ENCODE data around the gene CRHR2. TPM values are rescaled to one million over a fixed set of nuclear protein-coding genes. Genes with fewer than 3 reads are reported as not detected.

The CRHR2 gene
- polyA plus RNA-seq, 1 of the 3 experiments (the other 2 are of a cell fraction): not detected

DNA sequence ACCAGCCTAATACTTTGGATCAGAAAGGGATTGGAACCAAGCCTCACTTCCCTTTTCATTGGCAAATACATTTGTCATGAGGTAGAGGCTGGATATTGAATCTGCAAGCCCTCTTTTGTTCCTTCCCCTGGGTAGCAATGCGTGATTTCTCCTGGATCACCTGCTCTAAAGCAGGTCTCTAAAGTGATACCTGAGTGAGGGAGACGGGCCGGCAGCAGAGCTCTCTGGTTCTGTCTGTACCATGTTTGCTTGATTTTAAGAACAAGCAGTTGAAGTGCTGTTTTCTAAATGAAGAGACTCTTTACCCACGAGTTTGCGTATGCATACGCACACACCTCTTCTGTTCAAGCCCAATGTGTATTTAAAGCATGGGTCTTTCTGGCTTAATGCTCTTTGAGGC lies 46.5 kb downstream of the CRHR2 start:
- CTCF ChIA-PET: interaction anchor here (0.7 to 1.3 kb wide), 2 partner anchors 46 to 118 kb away, joined by 3 to 4 read pairs; partner anchors contain the start of gene CRHR2
- Histone ChIP-seq H4K20me1 (ENCODE audit: insufficient read depth) (peaks cover 7% of the 10 kb centered on the region), H3K9me3 (no peaks in the 10 kb centered on the region), H3K27me3 (ENCODE audit: insufficient read depth) (no peaks in the 10 kb centered on the region), H3K9me2 (no peaks in the 10 kb centered on the region), H3K4me1 (ENCODE audit: control insufficient read depth in 1 of 2, insufficient read depth in 2 of 2, low read depth in 1 of 2, low read length in 1 of 2) (no peaks in the 10 kb centered on the region), H3K36me3 (replicated peaks in 1 of 2; ENCODE audit: control insufficient read depth in 1 of 2, insufficient read depth in 2 of 2, low read length in 1 of 2) (peaks cover 55 to 56% of the 10 kb centered on the region in 2 experiments), H3K4me3 (ENCODE audit: low read depth in 2 of 2, low read length in 1 of 2) (no peak overlapping the region), H2AFZ (ENCODE audit: low read depth) (no peak overlapping the region), H3F3A (replicated peaks; ENCODE audit: insufficient read depth) (peaks cover 9% of the 10 kb centered on the region), H3K4me2 (no peak overlapping the region), H3K79me2 (ENCODE audit: insufficient read depth) (peaks cover 3% of the 10 kb centered on the region; the same call in 1 of the 2 replicates), H3K9ac (no peak overlapping the region), H3K27ac (ENCODE audit: low read depth in 2 of 2, low read length in 1 of 2) (no peak overlapping the region)
- 91% methylated on average over 6 of the region's 6 CpGs for WGBS (ENCODE audit: low lambda C conversion rate)
- DNase-seq: no peak
- POLR2A ChIA-PET: no interaction called here
- TF ChIP-seq TCF12 (IDR thresholded peaks at IDR 0.05) (no peak), CHD2 (IDR thresholded peaks at IDR 0.05; ENCODE audit: low read length, partially characterized antibody) (no peak), SIN3A (IDR thresholded peaks at IDR 0.05; ENCODE audit: borderline replicate concordance, low read depth, low read length) (no peak), MEF2A (IDR thresholded peaks at IDR 0.05; ENCODE audit: borderline replicate concordance, low read depth) (no peak), YY1 (IDR thresholded peaks at IDR 0.05; ENCODE audit: low read depth) (no peak), ELF1 (IDR thresholded peaks at IDR 0.05) (no peak), JUND (IDR thresholded peaks at IDR 0.05) (no peak), GATA2 (CRISPR knock-in tag; IDR thresholded peaks at IDR 0.05) (no peak), RAD21 (IDR thresholded peaks at IDR 0.05; ENCODE audit: low read length) (no peak), RXRA (IDR thresholded peaks at IDR 0.05; ENCODE audit: borderline replicate concordance, low read depth) (no peak), FOXJ3 (CRISPR knock-in tag; IDR thresholded peaks at IDR 0.05) (no peak), EZH2phosphoT487 (IDR thresholded peaks at IDR 0.05; ENCODE audit: borderline replicate concordance, low read depth) (no peak)
- TF ChIP-seq, protein P1, sequence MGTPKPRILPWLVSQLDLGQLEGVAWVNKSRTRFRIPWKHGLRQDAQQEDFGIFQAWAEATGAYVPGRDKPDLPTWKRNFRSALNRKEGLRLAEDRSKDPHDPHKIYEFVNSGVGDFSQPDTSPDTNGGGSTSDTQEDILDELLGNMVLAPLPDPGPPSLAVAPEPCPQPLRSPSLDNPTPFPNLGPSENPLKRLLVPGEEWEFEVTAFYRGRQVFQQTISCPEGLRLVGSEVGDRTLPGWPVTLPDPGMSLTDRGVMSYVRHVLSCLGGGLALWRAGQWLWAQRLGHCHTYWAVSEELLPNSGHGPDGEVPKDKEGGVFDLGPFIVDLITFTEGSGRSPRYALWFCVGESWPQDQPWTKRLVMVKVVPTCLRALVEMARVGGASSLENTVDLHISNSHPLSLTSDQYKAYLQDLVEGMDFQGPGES (IDR thresholded peaks at IDR 0.05; ENCODE audit: low read depth, low read length): no peak
- TF ChIP-seq, protein P2, sequence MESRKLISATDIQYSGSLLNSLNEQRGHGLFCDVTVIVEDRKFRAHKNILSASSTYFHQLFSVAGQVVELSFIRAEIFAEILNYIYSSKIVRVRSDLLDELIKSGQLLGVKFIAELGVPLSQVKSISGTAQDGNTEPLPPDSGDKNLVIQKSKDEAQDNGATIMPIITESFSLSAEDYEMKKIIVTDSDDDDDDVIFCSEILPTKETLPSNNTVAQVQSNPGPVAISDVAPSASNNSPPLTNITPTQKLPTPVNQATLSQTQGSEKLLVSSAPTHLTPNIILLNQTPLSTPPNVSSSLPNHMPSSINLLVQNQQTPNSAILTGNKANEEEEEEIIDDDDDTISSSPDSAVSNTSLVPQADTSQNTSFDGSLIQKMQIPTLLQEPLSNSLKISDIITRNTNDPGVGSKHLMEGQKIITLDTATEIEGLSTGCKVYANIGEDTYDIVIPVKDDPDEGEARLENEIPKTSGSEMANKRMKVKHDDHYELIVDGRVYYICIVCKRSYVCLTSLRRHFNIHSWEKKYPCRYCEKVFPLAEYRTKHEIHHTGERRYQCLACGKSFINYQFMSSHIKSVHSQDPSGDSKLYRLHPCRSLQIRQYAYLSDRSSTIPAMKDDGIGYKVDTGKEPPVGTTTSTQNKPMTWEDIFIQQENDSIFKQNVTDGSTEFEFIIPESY (IDR thresholded peaks at IDR 0.05; ENCODE audit: borderline replicate concordance, low read depth): no peak
- TF ChIP-seq, protein P3, sequence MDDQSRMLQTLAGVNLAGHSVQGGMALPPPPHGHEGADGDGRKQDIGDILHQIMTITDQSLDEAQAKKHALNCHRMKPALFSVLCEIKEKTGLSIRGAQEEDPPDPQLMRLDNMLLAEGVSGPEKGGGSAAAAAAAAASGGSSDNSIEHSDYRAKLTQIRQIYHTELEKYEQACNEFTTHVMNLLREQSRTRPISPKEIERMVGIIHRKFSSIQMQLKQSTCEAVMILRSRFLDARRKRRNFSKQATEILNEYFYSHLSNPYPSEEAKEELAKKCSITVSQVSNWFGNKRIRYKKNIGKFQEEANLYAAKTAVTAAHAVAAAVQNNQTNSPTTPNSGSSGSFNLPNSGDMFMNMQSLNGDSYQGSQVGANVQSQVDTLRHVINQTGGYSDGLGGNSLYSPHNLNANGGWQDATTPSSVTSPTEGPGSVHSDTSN (IDR thresholded peaks at IDR 0.05): no peak
- TF ChIP-seq, protein P4, sequence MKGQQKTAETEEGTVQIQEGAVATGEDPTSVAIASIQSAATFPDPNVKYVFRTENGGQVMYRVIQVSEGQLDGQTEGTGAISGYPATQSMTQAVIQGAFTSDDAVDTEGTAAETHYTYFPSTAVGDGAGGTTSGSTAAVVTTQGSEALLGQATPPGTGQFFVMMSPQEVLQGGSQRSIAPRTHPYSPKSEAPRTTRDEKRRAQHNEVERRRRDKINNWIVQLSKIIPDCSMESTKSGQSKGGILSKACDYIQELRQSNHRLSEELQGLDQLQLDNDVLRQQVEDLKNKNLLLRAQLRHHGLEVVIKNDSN (IDR thresholded peaks at IDR 0.05; ENCODE audit: borderline replicate concordance, low read depth): no peak
- TF ChIP-seq, protein P5, sequence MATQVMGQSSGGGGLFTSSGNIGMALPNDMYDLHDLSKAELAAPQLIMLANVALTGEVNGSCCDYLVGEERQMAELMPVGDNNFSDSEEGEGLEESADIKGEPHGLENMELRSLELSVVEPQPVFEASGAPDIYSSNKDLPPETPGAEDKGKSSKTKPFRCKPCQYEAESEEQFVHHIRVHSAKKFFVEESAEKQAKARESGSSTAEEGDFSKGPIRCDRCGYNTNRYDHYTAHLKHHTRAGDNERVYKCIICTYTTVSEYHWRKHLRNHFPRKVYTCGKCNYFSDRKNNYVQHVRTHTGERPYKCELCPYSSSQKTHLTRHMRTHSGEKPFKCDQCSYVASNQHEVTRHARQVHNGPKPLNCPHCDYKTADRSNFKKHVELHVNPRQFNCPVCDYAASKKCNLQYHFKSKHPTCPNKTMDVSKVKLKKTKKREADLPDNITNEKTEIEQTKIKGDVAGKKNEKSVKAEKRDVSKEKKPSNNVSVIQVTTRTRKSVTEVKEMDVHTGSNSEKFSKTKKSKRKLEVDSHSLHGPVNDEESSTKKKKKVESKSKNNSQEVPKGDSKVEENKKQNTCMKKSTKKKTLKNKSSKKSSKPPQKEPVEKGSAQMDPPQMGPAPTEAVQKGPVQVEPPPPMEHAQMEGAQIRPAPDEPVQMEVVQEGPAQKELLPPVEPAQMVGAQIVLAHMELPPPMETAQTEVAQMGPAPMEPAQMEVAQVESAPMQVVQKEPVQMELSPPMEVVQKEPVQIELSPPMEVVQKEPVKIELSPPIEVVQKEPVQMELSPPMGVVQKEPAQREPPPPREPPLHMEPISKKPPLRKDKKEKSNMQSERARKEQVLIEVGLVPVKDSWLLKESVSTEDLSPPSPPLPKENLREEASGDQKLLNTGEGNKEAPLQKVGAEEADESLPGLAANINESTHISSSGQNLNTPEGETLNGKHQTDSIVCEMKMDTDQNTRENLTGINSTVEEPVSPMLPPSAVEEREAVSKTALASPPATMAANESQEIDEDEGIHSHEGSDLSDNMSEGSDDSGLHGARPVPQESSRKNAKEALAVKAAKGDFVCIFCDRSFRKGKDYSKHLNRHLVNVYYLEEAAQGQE (IDR thresholded peaks at IDR 0.05; ENCODE audit: low read depth, low read length): no peak
